Measurements from ENCODE around the gene PPBP.

PPBP gene

DNA sequence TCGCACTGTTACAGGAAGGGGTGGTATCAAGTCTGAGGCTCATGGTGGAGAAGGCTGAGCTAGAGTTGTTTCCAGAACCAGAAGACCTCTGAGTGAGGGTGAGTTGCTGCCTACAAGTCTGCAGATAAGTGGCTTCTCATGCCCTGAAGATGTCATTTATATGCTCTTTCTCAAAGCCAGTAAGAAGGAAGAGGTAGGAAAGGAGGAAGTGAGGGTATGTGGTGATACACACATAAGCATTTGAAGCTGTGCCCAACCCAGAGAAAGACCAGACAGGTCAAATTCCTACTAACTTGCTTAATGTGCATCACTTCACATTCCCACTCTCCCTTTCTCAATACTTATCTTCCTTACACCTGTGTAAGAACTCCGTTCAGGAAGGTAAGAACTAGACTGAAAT, at the start of gene PPBP:
Gene PPBP (minus strand): TSS at position 130 of the 400 bp plus-strand sequence. CDS start 87 bp downstream, at position 43.
- peak within 1 kb of the TSS in 2 of 11 experiments; percentile 27 to 33; a peak in 1 of 22 replicates for H3K27ac ChIP-seq
- TF ChIP-seq Cebpa-rat (IDR thresholded peaks at IDR 0.05), result no peak

GRCh38 chr4:74037076-74037955, 49.3 kb upstream of the PPBP start:
- Histone ChIP-seq H3K9me3 (replicated peaks in 1 of 11) (peaks cover 6 to 45% (median 13%) of the 10 kb centered on the region in 11 experiments; a peak in 20 of 22 replicates), H3K4me2 (peak overlapping the region in 1 of 11 experiments; percentile 42; a peak in 1 of 22 replicates), H3K9ac (no peak overlapping the region), H4K20me1 (no peaks in the 10 kb centered on the region), H3K4me1 (peaks cover 0 to 32% (median 0%) of the 10 kb centered on the region in 10 experiments; a peak in 5 of 20 replicates), H3K4me3 (no peak overlapping the region), H3K27ac (peak overlapping the region in 1 of 11 experiments; percentile 18; a peak in 1 of 22 replicates), H3K27me3 (no peaks in the 10 kb centered on the region), H3K36me3 (no peaks in the 10 kb centered on the region)
- no peak for TF ChIP-seq Cebpa-rat (IDR thresholded peaks at IDR 0.05)

More for the DNA sequence above, at the start of gene PPBP:
- peak within 1 kb of the TSS in 1 of 11 experiments; percentile 12; a peak in 1 of 22 replicates for H3K9ac ChIP-seq
- H3K4me3 ChIP-seq, result peak within 1 kb of the TSS in 1 of 10 experiments; percentile 19; a peak in 2 of 20 replicates
- H3K4me2 ChIP-seq, result peak within 1 kb of the TSS in 3 of 11 experiments; percentile 14 to 59 (median 23); a peak in 5 of 22 replicates
- no peaks in the 10 kb centered on the region for H3K27me3 ChIP-seq
- H3K9me3 ChIP-seq (replicated peaks in 1 of 11), result no peaks in the 10 kb centered on the region
- H3K36me3 ChIP-seq, result no peaks in the 10 kb centered on the region
- H4K20me1 ChIP-seq, result no peaks in the 10 kb centered on the region
- peaks cover 0 to 34% (median 0%) of the 10 kb centered on the region in 10 experiments; a peak in 6 of 20 replicates for H3K4me1 ChIP-seq

DNA sequence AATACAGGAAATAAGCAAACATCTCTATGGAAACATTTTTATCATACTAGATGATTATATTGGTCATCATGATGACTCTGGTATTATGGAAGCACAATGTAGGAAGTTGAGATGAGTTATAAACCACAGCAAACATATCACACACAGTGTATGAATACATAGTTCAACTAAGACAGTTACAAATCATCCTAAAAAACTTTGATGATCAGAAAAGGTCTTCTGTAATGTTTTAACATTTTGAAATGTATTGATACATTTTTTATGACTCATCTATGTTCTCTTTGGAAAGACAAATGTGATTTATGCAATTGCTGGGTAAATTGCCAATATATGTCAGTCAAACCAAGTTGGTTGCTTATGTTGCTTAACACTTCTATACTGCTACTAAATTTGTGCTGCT, 45.7 kb upstream of the PPBP start:
- no peaks in the 10 kb centered on the region for H3K27me3 ChIP-seq
- peak overlapping the region in 4 of 11 experiments; percentile 38 to 86 (median 68); a peak in 7 of 22 replicates for H3K27ac ChIP-seq
- H3K36me3 ChIP-seq, result no peaks in the 10 kb centered on the region; a peak in 1 of 22 replicates
- H3K4me1 ChIP-seq, result peaks cover 0 to 43% (median 0%) of the 10 kb centered on the region in 10 experiments; a peak in 6 of 20 replicates
- H4K20me1 ChIP-seq, result no peaks in the 10 kb centered on the region
- H3K4me3 ChIP-seq, result no peak overlapping the region
- peak overlapping the region in 3 of 11 experiments; percentile 9 to 49 (median 46); a peak in 3 of 22 replicates for H3K4me2 ChIP-seq
- H3K9ac ChIP-seq, result peak overlapping the region in 3 of 11 experiments; percentile 1 to 62 (median 25); a peak in 3 of 22 replicates
- no peak for TF ChIP-seq Cebpa-rat (IDR thresholded peaks at IDR 0.05)
- peaks cover 4 to 19% (median 9%) of the 10 kb centered on the region in 11 experiments; a peak in 20 of 22 replicates for H3K9me3 ChIP-seq (replicated peaks in 1 of 11)

DNA sequence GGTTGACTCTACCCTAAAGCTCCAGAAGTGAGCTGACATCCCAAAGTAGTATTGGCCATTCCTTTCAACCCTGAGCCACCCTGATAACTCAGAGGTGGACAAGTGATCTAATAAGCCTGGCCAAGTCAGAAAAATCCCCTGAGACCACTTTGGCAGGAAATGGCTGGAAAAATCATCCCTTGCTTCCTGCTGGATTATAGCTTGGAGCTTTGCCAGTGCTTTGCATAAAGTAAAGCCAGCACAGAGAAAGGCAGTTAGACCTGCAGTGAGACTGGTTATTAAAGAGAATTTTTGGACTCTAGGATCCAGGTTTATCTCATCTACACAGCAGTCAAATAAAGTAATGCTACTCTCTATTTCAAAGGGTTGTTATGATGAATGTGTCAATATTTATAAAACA, 44.1 kb upstream of the PPBP start:
- Histone ChIP-seq H3K4me1 (peaks cover 0 to 41% (median 0%) of the 10 kb centered on the region in 10 experiments; a peak in 6 of 20 replicates), H3K4me3 (no peak overlapping the region), H3K9me3 (replicated peaks in 1 of 11) (peaks cover 0 to 21% (median 0%) of the 10 kb centered on the region in 11 experiments; a peak in 4 of 22 replicates), H3K9ac (no peak overlapping the region), H3K4me2 (peak overlapping the region in 3 of 11 experiments; percentile 27 to 59 (median 53); a peak in 4 of 22 replicates), H3K27ac (peak overlapping the region in 4 of 11 experiments; percentile 2 to 86 (median 68); a peak in 6 of 22 replicates), H3K27me3 (no peaks in the 10 kb centered on the region), H3K36me3 (no peaks in the 10 kb centered on the region; a peak in 1 of 22 replicates), H4K20me1 (no peaks in the 10 kb centered on the region)
- TF ChIP-seq Cebpa-rat (IDR thresholded peaks at IDR 0.05), result no peak

- no peaks in the 10 kb centered on the region for H4K20me1 ChIP-seq
- H3K4me3 ChIP-seq, result no peak overlapping the region
- H3K9me3 ChIP-seq (replicated peaks in 1 of 11), result peaks cover 0 to 26% (median 0%) of the 10 kb centered on the region in 11 experiments; a peak in 4 of 22 replicates
- peak overlapping the region in 4 of 11 experiments; percentile 2 to 86 (median 68); a peak in 6 of 22 replicates for H3K27ac ChIP-seq
- H3K4me2 ChIP-seq, result peak overlapping the region in 3 of 11 experiments; percentile 27 to 59 (median 53); a peak in 4 of 22 replicates
- peaks cover 0 to 40% (median 0%) of the 10 kb centered on the region in 10 experiments; a peak in 6 of 20 replicates for H3K4me1 ChIP-seq
- no peaks in the 10 kb centered on the region for H3K27me3 ChIP-seq
- TF ChIP-seq Cebpa-rat (IDR thresholded peaks at IDR 0.05), result no peak
- H3K9ac ChIP-seq, result no peak overlapping the region
- H3K36me3 ChIP-seq, result no peaks in the 10 kb centered on the region; a peak in 1 of 22 replicates
These were observed 43.6 kb upstream of the PPBP start for GRCh38 chr4:74031576-74031975.

DNA sequence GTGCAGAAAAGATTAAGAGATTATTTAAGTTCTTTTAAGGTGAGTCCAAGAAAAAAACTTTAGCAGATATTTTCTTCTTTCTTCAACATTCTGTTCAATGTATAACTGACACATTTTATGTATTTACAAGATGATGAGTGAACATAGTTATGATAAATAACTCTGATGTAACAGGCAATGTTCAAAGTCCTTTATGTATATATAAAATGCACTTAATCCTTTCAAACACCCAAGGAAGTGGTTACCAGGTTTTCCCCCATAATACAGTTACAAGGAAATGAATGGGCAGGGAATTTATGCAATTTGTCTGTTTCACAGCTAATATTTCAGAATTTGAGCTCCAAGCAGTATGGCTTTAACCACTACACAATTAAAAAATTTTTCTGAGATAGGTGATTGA, 42.3 kb upstream of the PPBP start:
- H4K20me1 ChIP-seq, result no peaks in the 10 kb centered on the region
- no peak overlapping the region for H3K4me3 ChIP-seq
- H3K36me3 ChIP-seq, result no peaks in the 10 kb centered on the region; a peak in 1 of 22 replicates
- H3K9ac ChIP-seq, result no peak overlapping the region
- H3K27ac ChIP-seq, result 0 out of 22 replicates have a peak overlapping the region, but pooled peaks of 1 of the 11 experiments have one; percentile 21
- no peaks in the 10 kb centered on the region for H3K27me3 ChIP-seq
- H3K9me3 ChIP-seq (replicated peaks in 1 of 11), result peaks cover 0 to 39% (median 8%) of the 10 kb centered on the region in 11 experiments; a peak in 14 of 22 replicates
- peaks cover 0 to 40% (median 0%) of the 10 kb centered on the region in 10 experiments; a peak in 6 of 20 replicates for H3K4me1 ChIP-seq
- TF ChIP-seq Cebpa-rat (IDR thresholded peaks at IDR 0.05), result no peak
- H3K4me2 ChIP-seq, result peak overlapping the region in 2 of 11 experiments; percentile 2 to 53; a peak in 3 of 22 replicates

DNA sequence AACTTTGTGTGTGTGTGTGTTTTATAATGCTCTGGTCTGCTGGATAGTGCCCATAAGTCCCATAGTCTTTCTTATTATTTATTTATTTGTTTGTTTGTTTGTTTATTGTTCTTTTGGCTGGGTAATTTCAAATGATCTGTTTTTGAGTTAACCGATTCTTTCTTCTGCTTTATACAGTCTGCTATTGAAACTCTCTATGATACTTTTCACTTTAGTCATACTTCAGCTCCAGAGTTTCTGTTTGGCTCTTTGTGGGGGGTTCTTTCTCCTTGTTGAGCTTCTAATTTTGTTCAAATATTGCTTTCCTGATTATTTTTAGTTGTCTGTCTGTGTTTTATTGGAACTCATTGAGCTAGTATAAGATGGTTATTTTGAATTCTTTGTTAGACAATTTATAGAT, 40.5 kb upstream of the PPBP start:
- Histone ChIP-seq H4K20me1 (no peaks in the 10 kb centered on the region), H3K9me3 (replicated peaks in 1 of 11) (peaks cover 0 to 44% (median 8%) of the 10 kb centered on the region in 11 experiments; a peak in 14 of 22 replicates), H3K36me3 (no peaks in the 10 kb centered on the region; a peak in 1 of 22 replicates), H3K4me2 (no peak overlapping the region), H3K9ac (no peak overlapping the region), H3K27me3 (no peaks in the 10 kb centered on the region), H3K4me1 (peaks cover 0 to 37% (median 0%) of the 10 kb centered on the region in 10 experiments; a peak in 6 of 20 replicates), H3K4me3 (no peak overlapping the region), H3K27ac (no peak overlapping the region)
- TF ChIP-seq Cebpa-rat (IDR thresholded peaks at IDR 0.05), result no peak

DNA sequence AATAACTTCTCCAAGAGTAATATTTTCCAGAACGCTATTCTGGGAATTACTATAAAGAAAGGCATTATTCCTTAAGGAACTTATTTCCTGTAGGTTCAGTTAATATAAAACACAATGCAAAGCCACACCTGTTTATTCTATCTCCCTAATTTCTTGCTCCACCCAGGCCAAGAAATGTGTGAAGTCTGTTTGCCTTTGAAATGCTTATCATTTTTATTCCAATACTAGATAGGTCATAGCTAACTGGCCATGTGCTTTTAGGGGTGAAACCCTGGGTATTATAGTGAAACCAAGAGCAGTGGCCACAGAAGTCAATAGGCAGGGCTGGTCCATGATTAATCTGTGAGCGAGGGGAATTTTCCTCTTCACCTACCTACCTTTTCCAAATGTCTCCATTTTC, 35.7 kb upstream of the PPBP start:
- no peak for TF ChIP-seq Cebpa-rat (IDR thresholded peaks at IDR 0.05)
- Histone ChIP-seq H3K9ac (no peak overlapping the region), H3K4me2 (no peak overlapping the region), H4K20me1 (no peaks in the 10 kb centered on the region), H3K9me3 (replicated peaks in 1 of 11) (peaks cover 0 to 47% (median 8%) of the 10 kb centered on the region in 11 experiments; a peak in 14 of 22 replicates), H3K36me3 (no peaks in the 10 kb centered on the region), H3K4me1 (peaks cover 0 to 40% (median 0%) of the 10 kb centered on the region in 10 experiments; a peak in 8 of 20 replicates), H3K27me3 (no peaks in the 10 kb centered on the region), H3K4me3 (no peak overlapping the region), H3K27ac (no peak overlapping the region)

Measured in BLaER1 treated with 17β-estradiol and CSF1 and Interleukin-3, amounts not matched to agents 10 nM and 100 nM (cell line).